Keratinocyte (primary cell): Measurements from ENCODE around the gene SLC6A5.

ENCODE experiments used
- CTCF ChIP-seq, 3 experiments: IDR thresholded peaks in 1 of 3; conservative IDR thresholded peaks in 1 of 3; optimal IDR thresholded peaks in 1 of 3; 2 replicates in 2 of 3; 3 replicates in 1 of 3; pipeline versions ENCODE3 to v1.5.1; 2011; ENCODE audit warnings: low read length in 3 of 3, mild to moderate bottlenecking in 3 of 3, moderate library complexity in 2 of 3, control low read depth in 1 of 3, inconsistent platforms in 1 of 3; ENCODE audit not compliant: insufficient read depth in 2 of 3; ENCODE audit errors: extremely low read depth in 1 of 3
- EZH2 ChIP-seq: IDR thresholded peaks from one replicate; pipeline ENCODE4 v1.6.1; 2012; ENCODE audit warnings: inconsistent platforms, mild to moderate bottlenecking, low read length, moderate library complexity

GRCh38 chr11:20668844-20669819 lies 69.7 kb downstream of the SLC6A5 start, which contains the start of gene NELL1:
- TF ChIP-seq EZH2: peak; percentile 91
- TF ChIP-seq CTCF (optimal IDR thresholded peaks at IDR 0.05 in 1 of 3, IDR thresholded peaks at IDR 0.05 in 1 of 3, conservative IDR thresholded peaks at IDR 0.05 in 1 of 3; ENCODE audit: extremely low read depth in 1 of 3, insufficient read depth in 2 of 3, low read length in 3 of 3): no peak
